ENCODE measurements around the gene FCHO2. TPM values are rescaled to one million over a fixed set of nuclear protein-coding genes. Genes with fewer than 3 reads are reported as not detected.

The FCHO2 gene
- total and polyA plus RNA-seq, 7 donors = 4.0 to 19.9 (median 16.6) TPM

DNA sequence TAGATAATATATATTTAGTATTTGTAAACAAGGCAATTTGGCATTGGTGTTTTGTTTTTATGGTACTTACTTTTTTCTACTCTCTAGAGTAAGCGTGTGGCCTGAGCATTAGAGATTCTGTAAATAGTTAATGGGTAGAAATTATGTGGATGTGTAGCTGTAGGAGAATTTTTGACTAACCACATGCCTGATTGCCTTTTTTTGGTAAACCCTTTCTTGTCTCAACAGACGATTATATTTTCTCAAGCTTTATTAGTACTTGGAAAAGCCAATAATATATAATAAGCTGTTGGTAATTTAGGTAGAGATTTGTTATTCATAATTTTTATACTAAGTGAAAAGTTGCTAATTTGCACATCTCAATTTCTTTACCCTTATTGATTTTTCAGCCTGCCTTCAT lies 76.8 kb downstream of the FCHO2 start:
- H3K4me3 ChIP-seq = no peak overlapping the region
- H3K4me1 ChIP-seq = peaks cover 4% of the 10 kb centered on the region
- no peak for ATAC-seq
- DNase-seq = no peak
- H3K9me3 ChIP-seq = no peaks in the 10 kb centered on the region
- no peak for TF ChIP-seq CTCF (IDR thresholded peaks at IDR 0.05)
- no peak overlapping the region for H3K27ac ChIP-seq
- WGBS, 3 donors = 91 to 100% (median 96%) methylated on average over 2 of the region's 2 CpGs
- peaks cover 0 to 45% of the 10 kb centered on the region in 2 donors for H3K36me3 ChIP-seq (ENCODE audit: insufficient read depth in 1 of 2, low read depth in 1 of 2)
- intact Hi-C loops (cut with DNase I) = loop anchor here in 1 of 2 donors (10.0 kb wide), 1 partner anchor 118 kb away; no protein-coding TSS in a partner anchor
- no peaks in the 10 kb centered on the region for H3K27me3 ChIP-seq (ENCODE audit: insufficient read depth in 3 of 3, low read length in 2 of 3)

DNA sequence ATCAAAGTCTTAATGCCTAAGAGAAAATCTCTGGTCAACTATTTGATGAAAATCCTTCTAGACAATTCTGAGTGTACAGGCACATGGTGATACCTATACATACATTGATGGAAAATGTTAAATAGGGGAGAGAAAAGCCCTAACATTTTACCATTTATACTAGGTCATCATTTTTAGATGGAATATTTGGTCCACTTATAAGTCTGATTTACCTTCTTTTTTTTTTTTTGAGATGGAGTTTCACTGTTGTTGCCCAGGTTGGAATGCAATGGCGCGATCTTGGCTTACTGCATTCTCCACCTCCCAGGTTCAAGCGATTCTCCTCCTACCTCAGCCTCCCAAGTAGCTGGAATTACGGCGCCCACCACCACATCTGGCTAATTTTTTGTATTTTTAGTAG lies 81.7 kb downstream of the FCHO2 start:
- Histone ChIP-seq H3K4me1 (no peaks in the 10 kb centered on the region), H3K27ac (no peak overlapping the region), H3K36me3 (ENCODE audit: insufficient read depth in 1 of 2, low read depth in 1 of 2) (peaks cover 0 to 39% of the 10 kb centered on the region in 2 donors), H3K4me3 (no peak overlapping the region), H3K27me3 (ENCODE audit: insufficient read depth in 3 of 3, low read length in 2 of 3) (no peaks in the 10 kb centered on the region), H3K9me3 (no peaks in the 10 kb centered on the region)
- WGBS, 3 donors = 96% methylated on average over 5 of the region's 5 CpGs
- ATAC-seq (no peak), DNase-seq (no peak)
- no peak for TF ChIP-seq CTCF (IDR thresholded peaks at IDR 0.05)
- intact Hi-C loops (cut with DNase I) = loop anchor here in 1 of 2 donors (10.0 kb wide), 1 partner anchor 123 kb away; no protein-coding TSS in a partner anchor

DNA sequence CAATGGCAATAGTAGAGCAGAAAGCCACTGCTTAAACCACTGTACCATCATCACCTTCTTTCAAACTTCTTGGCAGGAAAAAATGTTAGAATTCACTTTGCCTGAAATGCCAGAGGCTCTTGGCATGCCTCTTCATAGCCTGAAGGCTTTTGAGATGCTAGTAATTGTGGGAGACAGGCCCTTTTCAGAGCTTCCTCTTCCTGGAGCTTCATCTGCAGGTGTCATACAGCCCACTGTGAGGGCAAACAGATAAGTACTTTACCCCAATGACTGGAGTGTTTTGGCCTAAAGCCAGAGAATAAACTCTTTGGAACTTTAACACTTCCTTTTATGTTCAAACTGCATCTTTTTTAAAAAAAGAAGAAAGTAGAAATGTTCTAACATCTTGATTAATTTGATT lies 83.2 kb downstream of the FCHO2 start:
- Histone ChIP-seq H3K4me1 (no peaks in the 10 kb centered on the region), H3K36me3 (ENCODE audit: insufficient read depth in 1 of 2, low read depth in 1 of 2) (peaks cover 0 to 39% of the 10 kb centered on the region in 2 donors), H3K27me3 (ENCODE audit: insufficient read depth in 3 of 3, low read length in 2 of 3) (no peaks in the 10 kb centered on the region), H3K9me3 (no peaks in the 10 kb centered on the region), H3K4me3 (no peak overlapping the region), H3K27ac (no peak overlapping the region)
- DNase-seq (no peak), ATAC-seq (no peak)
- intact Hi-C loops (cut with DNase I) = loop anchor here in 1 of 2 donors (10.0 kb wide), 1 partner anchor 124 kb away; no protein-coding TSS in a partner anchor
- no peak for TF ChIP-seq CTCF (IDR thresholded peaks at IDR 0.05)

DNA sequence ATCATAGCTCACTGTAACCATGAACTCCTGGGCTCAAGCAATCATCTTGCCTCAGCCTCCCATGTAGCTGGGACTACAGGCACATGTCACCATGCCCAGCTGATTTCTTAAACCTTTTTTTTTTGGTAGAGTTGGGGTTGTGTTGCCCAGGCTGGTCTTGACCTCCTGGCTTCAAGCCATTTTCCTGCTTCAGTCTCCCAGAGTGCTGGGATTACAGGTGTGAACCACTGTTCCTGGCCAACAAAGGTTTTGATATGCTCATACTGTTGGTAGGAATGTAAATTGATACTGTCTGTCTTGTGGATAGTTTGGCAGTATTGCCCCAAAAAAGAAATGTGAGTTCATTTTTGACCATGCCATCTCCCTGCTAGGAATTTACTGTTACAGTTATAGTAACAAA lies 87.2 kb downstream of the FCHO2 start:
- H3K27me3 ChIP-seq (ENCODE audit: insufficient read depth in 3 of 3, low read length in 2 of 3) = no peaks in the 10 kb centered on the region
- intact Hi-C loops (cut with DNase I) = no loop called here
- H3K4me3 ChIP-seq = no peak overlapping the region
- no peak for DNase-seq
- no peaks in the 10 kb centered on the region for H3K4me1 ChIP-seq
- H3K9me3 ChIP-seq = no peaks in the 10 kb centered on the region
- no peak for ATAC-seq
- peaks cover 0 to 9% of the 10 kb centered on the region in 2 donors for H3K36me3 ChIP-seq (ENCODE audit: insufficient read depth in 1 of 2, low read depth in 1 of 2)
- no peak overlapping the region for H3K27ac ChIP-seq
- no peak for TF ChIP-seq CTCF (IDR thresholded peaks at IDR 0.05)

GRCh38 chr5:73044546-73044945 lies 88.7 kb downstream of the FCHO2 start:
- peaks cover 0 to 7% of the 10 kb centered on the region in 2 donors for H3K36me3 ChIP-seq (ENCODE audit: insufficient read depth in 1 of 2, low read depth in 1 of 2)
- intact Hi-C loops (cut with DNase I) = no loop called here
- no peak for TF ChIP-seq CTCF (IDR thresholded peaks at IDR 0.05)

More at GRCh38 chr5:73044546-73044945, 88.7 kb downstream of the FCHO2 start:
- no peaks in the 10 kb centered on the region for H3K9me3 ChIP-seq
- H3K4me3 ChIP-seq = no peak overlapping the region
- DNase-seq (no peak), ATAC-seq (no peak)
- H3K27ac ChIP-seq = no peak overlapping the region
- no peaks in the 10 kb centered on the region for H3K27me3 ChIP-seq (ENCODE audit: insufficient read depth in 3 of 3, low read length in 2 of 3)
- H3K4me1 ChIP-seq = no peaks in the 10 kb centered on the region

Data from psoas muscle (tissue), 8 donors.